H54 (cell line): Measurements from ENCODE around the gene SULT4A1.

Source experiments
- DNase-seq: peaks from one replicate; pipeline ENCODE4 v3.0.0; 2011; ENCODE audit warnings: low spot score, mixed read lengths; ENCODE audit not compliant: insufficient read length
- FAIRE-seq: peaks from 3 replicates; lab custom pipeline; 2011; peaks lifted over from hg19 to GRCh38; lab: Jason Lieb, UNC
- POLR2A ChIP-seq: IDR thresholded peaks from 2 replicates; pipeline ENCODE4 v1.6.1; 2011; ENCODE audit warnings: low read depth, mild to moderate bottlenecking, low read length

Gene SULT4A1

GRCh38 chr22:43821606-43822425, 40.5 kb downstream of the SULT4A1 start:
- DNase-seq (no peak), FAIRE-seq (no peak)
- no peak for TF ChIP-seq POLR2A

GRCh38 chr22:43820651-43821305, 41.5 kb downstream of the SULT4A1 start:
- DNase-seq = no peak
- TF ChIP-seq POLR2A = no peak
- FAIRE-seq = no peak

- DNase-seq (no peak), FAIRE-seq (no peak)
- no peak for TF ChIP-seq POLR2A
These were observed 42.2 kb downstream of the SULT4A1 start for GRCh38 chr22:43819931-43820640.

DNA sequence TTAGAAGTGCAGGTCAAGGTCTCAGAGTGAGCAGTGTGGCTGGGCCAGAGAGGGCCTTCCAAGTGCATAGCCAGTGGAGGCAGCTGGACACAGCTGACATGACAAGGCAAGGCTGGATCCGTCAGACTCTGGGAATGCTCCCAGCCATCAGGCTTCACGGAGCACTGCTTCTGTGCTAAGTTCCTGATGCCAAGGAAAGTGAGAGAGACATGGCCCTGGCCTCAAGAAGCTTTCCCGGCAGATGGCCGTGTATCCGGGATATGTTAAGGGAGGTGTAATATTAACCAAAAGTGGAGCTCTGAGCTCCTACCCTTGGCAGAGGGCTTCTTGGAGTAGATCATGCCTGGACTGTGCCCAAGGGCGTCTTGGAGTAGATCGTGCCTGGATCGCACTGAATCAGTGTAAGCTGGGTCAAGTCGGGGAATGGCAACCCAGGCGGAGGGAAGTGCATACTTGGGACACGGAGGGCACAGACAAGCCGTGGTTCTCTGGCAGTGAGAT, 42.8 kb downstream of the SULT4A1 start:
- no peak for TF ChIP-seq POLR2A
- DNase-seq (no peak), FAIRE-seq (no peak)

DNA sequence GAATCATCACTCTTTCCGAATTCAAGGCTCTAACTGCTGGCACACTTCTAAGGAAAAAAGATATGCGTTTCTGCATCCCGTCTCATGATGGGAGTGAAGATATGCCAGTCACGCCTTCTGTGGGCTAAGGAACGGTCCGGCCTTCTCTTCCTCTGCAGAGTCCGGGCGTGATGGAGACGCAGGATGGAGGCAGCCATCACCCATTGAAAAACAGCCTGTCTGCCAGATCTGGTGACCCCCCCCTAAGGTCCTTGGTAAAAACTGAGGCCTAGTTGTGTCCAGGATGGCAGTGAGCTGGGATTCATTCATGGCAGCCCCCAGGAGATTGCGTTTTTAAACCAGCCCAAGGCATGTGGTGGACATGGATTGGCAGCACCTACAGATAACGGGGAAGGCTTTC, 43.3 kb downstream of the SULT4A1 start:
- FAIRE-seq = no peak
- DNase-seq = no peak
- TF ChIP-seq POLR2A = no peak

DNA sequence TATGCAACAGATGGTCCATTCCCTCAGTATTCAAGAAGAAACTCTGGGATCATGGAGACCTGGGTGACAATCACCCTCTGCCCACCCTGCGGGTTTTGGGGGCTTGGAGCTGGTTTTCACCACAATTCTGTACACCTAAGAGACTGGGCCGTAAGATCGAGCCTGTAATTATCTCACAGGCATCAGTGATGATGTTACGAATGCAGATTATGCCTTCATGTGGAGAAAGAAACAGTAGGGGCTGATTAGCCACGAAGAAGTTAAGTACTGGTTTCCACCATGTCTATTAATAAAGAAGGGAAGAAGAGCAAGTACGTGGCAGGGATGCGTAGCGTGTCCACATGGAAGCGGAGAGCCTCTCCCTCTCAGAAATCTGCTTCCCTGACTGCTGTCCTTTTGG, 44.9 kb downstream of the SULT4A1 start:
- DNase-seq = no peak
- FAIRE-seq = no peak
- TF ChIP-seq POLR2A = no peak

DNA sequence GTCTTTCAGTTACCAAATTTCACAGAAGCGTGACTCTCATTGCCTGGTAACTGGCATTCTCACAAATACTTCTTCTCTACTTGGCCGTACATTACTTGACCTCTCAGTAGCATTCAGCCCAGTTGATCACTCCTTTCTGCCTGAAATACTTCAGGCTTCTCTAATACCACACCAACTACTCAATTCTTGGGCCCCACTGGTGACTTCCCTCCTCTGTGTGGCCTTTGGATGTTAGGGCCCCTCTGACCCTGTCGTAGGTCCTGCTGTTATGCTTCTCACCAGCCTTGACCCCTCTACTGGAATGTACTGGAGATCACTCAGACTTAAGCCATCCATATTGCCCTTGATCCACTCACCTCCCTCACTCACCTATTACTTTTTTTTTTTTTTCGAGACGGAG, 48.0 kb downstream of the SULT4A1 start:
- TF ChIP-seq POLR2A = no peak
- DNase-seq (no peak), FAIRE-seq (no peak)

GRCh38 chr22:43812890-43813289, 49.4 kb downstream of the SULT4A1 start:
- DNase-seq (no peak), FAIRE-seq (no peak)
- TF ChIP-seq POLR2A = no peak

- peak; percentile 78 for DNase-seq
- peak; percentile 48 for FAIRE-seq
- TF ChIP-seq POLR2A = no peak; the same call in 1 of the 2 replicates
These were observed 50.0 kb downstream of the SULT4A1 start, which contains the start of gene EFCAB6 for GRCh38 chr22:43812149-43812842. Gene EFCAB6 (minus strand): TSS chr22:43812305. CDS start chr22:43782318, 29,987 bp downstream.

DNA sequence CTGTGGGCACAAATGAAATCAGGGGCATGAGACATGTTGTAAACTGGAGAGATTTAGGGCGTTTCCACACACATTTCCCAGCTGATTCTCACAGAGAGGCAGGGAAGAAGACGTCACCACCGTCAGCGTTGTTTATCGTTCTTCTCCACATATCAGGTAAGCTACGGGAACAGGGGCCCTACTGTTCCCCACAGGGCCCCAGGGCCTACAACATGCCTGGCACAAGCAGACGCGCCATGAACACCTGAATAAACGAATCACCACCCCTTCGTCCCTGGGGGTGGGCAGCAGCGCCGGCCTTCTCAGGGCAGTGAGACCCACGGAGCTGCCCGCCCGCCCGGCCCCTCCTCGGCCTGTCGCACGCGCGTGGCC, 50.5 kb downstream of the SULT4A1 start:
- DNase-seq (no peak), FAIRE-seq (no peak)
- TF ChIP-seq POLR2A = no peak

- no peak for TF ChIP-seq POLR2A
- FAIRE-seq = no peak
These were observed 59.3 kb downstream of the SULT4A1 start for GRCh38 chr22:43802897-43803495.

GRCh38 chr22:43800970-43801369, 61.3 kb downstream of the SULT4A1 start:
- FAIRE-seq (no peak), DNase-seq (no peak)
- TF ChIP-seq POLR2A = no peak

More at GRCh38 chr22:43802897-43803495, 59.3 kb downstream of the SULT4A1 start:
- DNase-seq = no peak

- FAIRE-seq = no peak
- DNase-seq = no peak
- no peak for TF ChIP-seq POLR2A
These were observed 63.8 kb downstream of the SULT4A1 start for GRCh38 chr22:43798492-43798891.
